Vagina (tissue), 2 donors: ENCODE results near the gene XRCC4.

Experiments used
- CTCF ChIP-seq, 3 experiments: fragments of 450-650 bp in 2 of 3; fragments of 200-600 bp in 1 of 3; sonication (generic) in 1 of 3; IDR thresholded peaks; one replicate each; pipeline ENCODE4 v1.5.1; 2017 to 2019; ENCODE audit warnings: antibody characterized with exemption in 3 of 3, mild to moderate bottlenecking in 2 of 3, moderate library complexity in 2 of 3
- POLR2AphosphoS5 ChIP-seq, 2 donors: sonication (generic); formaldehyde crosslinking; IDR thresholded peaks; one replicate each; pipeline ENCODE4 v1.9.0; 2017; ENCODE audit warnings: antibody characterized with exemption in 2 of 2, mild to moderate bottlenecking in 2 of 2, low read depth in 1 of 2; ENCODE audit not compliant: insufficient read depth in 1 of 2

- TF ChIP-seq CTCF (IDR thresholded peaks at IDR 0.05) = no peak
- TF ChIP-seq POLR2AphosphoS5 (IDR thresholded peaks at IDR 0.05; ENCODE audit: insufficient read depth in 1 of 2, low read depth in 1 of 2) = no peak
These were observed 222.0 kb downstream of the XRCC4 start for GRCh38 chr5:83299353-83299752.
